Stomach (tissue), 9 donors: ENCODE data around the gene KRTAP10-3. TPM values are rescaled to one million over a fixed set of nuclear protein-coding genes. Genes with fewer than 3 reads are reported as not detected.
A peak's percentile ranks its signal among the peaks of the same experiment; 100 is the strongest.

ENCODE experiments used
- DNase-seq, 2 donors: peaks; one replicate each; pipeline versions ENCODE4 v3.0.0 to v3.0.0-alpha.2; 2013 to 2019
- H3K27ac ChIP-seq, 5 donors: fragments of 200-600 bp in 4 of 5; sonication (generic) in 4 of 5; one replicate each; pipeline ENCODE4 v1.5.1; 2013 to 2019; ENCODE audit warnings: mild to moderate bottlenecking in 1 of 5, moderate library complexity in 1 of 5
- H3K27me3 ChIP-seq, 3 donors: fragments of 200-600 bp; sonication (generic); one replicate each; pipeline ENCODE4 v1.5.1; 2017 to 2019; ENCODE audit warnings: mixed run types in 1 of 3
- H3K36me3 ChIP-seq, 4 donors: fragments of 200-600 bp; sonication (generic); 1 replicate in 3 of 4; 2 replicates in 1 of 4; pipeline ENCODE4 v1.5.1; 2016 to 2019
- H3K4me1 ChIP-seq, 4 donors: fragments of 200-600 bp; sonication (generic); one replicate each; pipeline ENCODE4 v1.5.1; 2016 to 2019
- H3K4me3 ChIP-seq, 4 donors: fragments of 200-600 bp; sonication (generic) in 3 of 4; one replicate each; pipeline ENCODE4 v1.5.1; 2016 to 2019; ENCODE audit warnings: mild to moderate bottlenecking in 1 of 4
- H3K9me3 ChIP-seq, 4 donors: fragments of 200-600 bp; sonication (generic); one replicate each; pipeline ENCODE4 v1.5.1; 2016 to 2019
- EP300 ChIP-seq: sonication (generic); formaldehyde crosslinking; IDR thresholded peaks from one replicate; pipeline ENCODE4 v1.6.1; 2017; ENCODE audit warnings: antibody characterized with exemption
- POLR2A ChIP-seq, 4 donors: fragments of 450-650 bp; IDR thresholded peaks; one replicate each; pipeline ENCODE4 v1.6.1; 2016; ENCODE audit warnings: antibody characterized with exemption in 4 of 4, control low read depth in 2 of 4, mild to moderate bottlenecking in 1 of 4, moderate library complexity in 1 of 4
- POLR2AphosphoS5 ChIP-seq, 3 donors: sonication (generic); formaldehyde crosslinking; IDR thresholded peaks; one replicate each; pipeline ENCODE4 v1.6.1; 2016; ENCODE audit warnings: antibody characterized with exemption in 3 of 3
- WGBS, 5 donors: extraction: QIAGEN DNeasy Blood & Tissue Kit in 3 of 5; methylation state at CpG; one replicate each; pipeline versions ENCODE4 v1.1.5 to v1.1.7; 2013 to 2018; 5-methylcytosine and 5-hydroxymethylcytosine counted together
- intact Hi-C: fragments of 100-400 bp; cut with DNase I; formaldehyde crosslinking; loops from one replicate; pipeline ENCODE4 v1.15.1; 2023; ENCODE audit warnings: low total_unique reads
- polyA plus RNA-seq, 3 donors: library from polyadenylated mRNA; stranded (reverse); fragments of 200-250 nt; gene quantifications; one replicate each; pipeline ENCODE4 v1.2.3, GENCODE V29; 2013
- total RNA-seq, 5 donors: library from RNA; depleted of rRNA; stranded (reverse); fragments of >200 nt; gene quantifications; one replicate each; pipeline versions ENCODE4 v1.1.0 to v1.2.3, GENCODE V29; 2014 to 2016
- TF ChIP-seq, protein P1 (sequence below), 7 experiments: fragments of 450-650 bp in 4 of 7; fragments of 200-600 bp in 3 of 7; sonication (generic) in 3 of 7; IDR thresholded peaks; one replicate each; pipeline ENCODE4 v1.5.1; 2016 to 2019; ENCODE audit warnings: antibody characterized with exemption in 7 of 7, control low read depth in 2 of 7, mild to moderate bottlenecking in 1 of 7
- donor health status: healthy with polysubstance abuse.
- donor health status: Bipolar disorder and iron deficiency.
- donor health status: healthy.

KRTAP10-3 gene
- total and polyA plus RNA-seq, 8 donors: not detected

DNA sequence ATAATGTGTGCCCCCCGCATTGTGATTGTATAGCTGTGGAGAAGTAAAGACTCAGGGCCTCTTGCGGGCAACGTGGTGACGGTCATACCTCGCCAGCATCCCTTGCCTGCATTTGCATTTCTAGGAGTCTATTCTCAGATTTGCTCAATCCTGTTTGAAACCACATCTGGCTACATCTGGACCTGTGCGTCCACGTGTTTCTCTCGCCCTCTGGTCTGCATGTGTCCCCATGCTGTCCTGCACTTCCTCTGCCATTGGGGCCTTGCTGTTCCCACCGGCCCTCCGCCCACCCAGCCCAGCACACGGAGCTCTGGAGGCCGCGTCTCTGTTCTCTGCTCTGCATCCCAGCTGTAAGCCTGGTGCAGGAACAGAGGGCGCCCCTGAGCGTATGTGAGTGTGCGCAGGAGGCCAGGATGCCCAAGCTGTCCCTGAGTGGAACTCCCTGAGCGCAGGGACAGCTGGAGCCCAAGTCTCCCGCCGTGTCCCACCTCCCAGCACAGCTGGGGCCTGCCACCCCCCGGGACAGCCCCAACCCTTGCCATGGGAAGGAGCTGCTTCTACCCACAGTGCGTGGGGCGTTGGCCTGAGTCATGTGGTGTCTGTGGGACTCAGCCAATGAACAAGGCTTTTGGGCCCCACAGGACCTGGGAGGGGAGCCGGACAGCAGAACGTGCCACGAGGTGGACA, 8.9 kb downstream of the KRTAP10-3 start:
- TF ChIP-seq EP300 (no peak), POLR2A (IDR thresholded peaks at IDR 0.05) (no peak), POLR2AphosphoS5 (IDR thresholded peaks at IDR 0.05) (no peak)
- TF ChIP-seq, protein P1, sequence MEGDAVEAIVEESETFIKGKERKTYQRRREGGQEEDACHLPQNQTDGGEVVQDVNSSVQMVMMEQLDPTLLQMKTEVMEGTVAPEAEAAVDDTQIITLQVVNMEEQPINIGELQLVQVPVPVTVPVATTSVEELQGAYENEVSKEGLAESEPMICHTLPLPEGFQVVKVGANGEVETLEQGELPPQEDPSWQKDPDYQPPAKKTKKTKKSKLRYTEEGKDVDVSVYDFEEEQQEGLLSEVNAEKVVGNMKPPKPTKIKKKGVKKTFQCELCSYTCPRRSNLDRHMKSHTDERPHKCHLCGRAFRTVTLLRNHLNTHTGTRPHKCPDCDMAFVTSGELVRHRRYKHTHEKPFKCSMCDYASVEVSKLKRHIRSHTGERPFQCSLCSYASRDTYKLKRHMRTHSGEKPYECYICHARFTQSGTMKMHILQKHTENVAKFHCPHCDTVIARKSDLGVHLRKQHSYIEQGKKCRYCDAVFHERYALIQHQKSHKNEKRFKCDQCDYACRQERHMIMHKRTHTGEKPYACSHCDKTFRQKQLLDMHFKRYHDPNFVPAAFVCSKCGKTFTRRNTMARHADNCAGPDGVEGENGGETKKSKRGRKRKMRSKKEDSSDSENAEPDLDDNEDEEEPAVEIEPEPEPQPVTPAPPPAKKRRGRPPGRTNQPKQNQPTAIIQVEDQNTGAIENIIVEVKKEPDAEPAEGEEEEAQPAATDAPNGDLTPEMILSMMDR (IDR thresholded peaks at IDR 0.05): no peak
- no peak for DNase-seq
- Histone ChIP-seq H3K27ac (no peak overlapping the region), H3K9me3 (peaks cover 0 to 15% (median 5%) of the 10 kb centered on the region in 4 donors), H3K27me3 (peaks cover 0 to 44% (median 5%) of the 10 kb centered on the region in 3 donors), H3K36me3 (no peaks in the 10 kb centered on the region), H3K4me3 (no peak overlapping the region), H3K4me1 (peaks cover 0 to 9% (median 9%) of the 10 kb centered on the region in 4 donors)
- intact Hi-C loops: no loop called here
- WGBS, 5 donors: 73 to 86% (median 78%) methylated on average over 17 to 25 of the region's 25 CpGs

- DNase-seq: peak in 1 of 2 donors; percentile 41
- no peak overlapping the region for H3K4me3 ChIP-seq
Measured at GRCh38 chr21:44548922-44549321, 9.7 kb downstream of the KRTAP10-3 start.

GRCh38 chr21:44548381-44548780, 10.2 kb downstream of the KRTAP10-3 start:
- TF ChIP-seq POLR2A (IDR thresholded peaks at IDR 0.05): no peak
- TF ChIP-seq, protein P1 (IDR thresholded peaks at IDR 0.05): no peak
- no peak for TF ChIP-seq POLR2AphosphoS5 (IDR thresholded peaks at IDR 0.05)
- TF ChIP-seq EP300: no peak
- DNase-seq: peak in 1 of 2 donors; percentile 21
- WGBS, 5 donors: 45 to 67% (median 55%) methylated on average over 13 of the region's 13 CpGs
- H3K27me3 ChIP-seq: peaks cover 0 to 44% (median 5%) of the 10 kb centered on the region in 3 donors
- no peak overlapping the region for H3K4me3 ChIP-seq
- H3K27ac ChIP-seq: no peak overlapping the region
- intact Hi-C loops: no loop called here
- peaks cover 0 to 17% (median 5%) of the 10 kb centered on the region in 4 donors for H3K9me3 ChIP-seq
- H3K36me3 ChIP-seq: no peaks in the 10 kb centered on the region
- H3K4me1 ChIP-seq: peaks cover 0 to 9% (median 9%) of the 10 kb centered on the region in 4 donors

More at GRCh38 chr21:44548922-44549321, 9.7 kb downstream of the KRTAP10-3 start:
- no peaks in the 10 kb centered on the region for H3K36me3 ChIP-seq
- H3K27ac ChIP-seq: no peak overlapping the region
- peaks cover 0 to 44% (median 5%) of the 10 kb centered on the region in 3 donors for H3K27me3 ChIP-seq
- TF ChIP-seq, protein P1 (IDR thresholded peaks at IDR 0.05): no peak
- no peak for TF ChIP-seq EP300
- TF ChIP-seq POLR2A (IDR thresholded peaks at IDR 0.05): no peak
- TF ChIP-seq POLR2AphosphoS5 (IDR thresholded peaks at IDR 0.05): no peak
- peaks cover 0 to 9% (median 9%) of the 10 kb centered on the region in 4 donors for H3K4me1 ChIP-seq
- intact Hi-C loops: no loop called here
- H3K9me3 ChIP-seq: peaks cover 0 to 13% (median 6%) of the 10 kb centered on the region in 4 donors
- 16 to 26% (median 23%) methylated on average over 14 of the region's 14 CpGs for WGBS, 5 donors

DNA sequence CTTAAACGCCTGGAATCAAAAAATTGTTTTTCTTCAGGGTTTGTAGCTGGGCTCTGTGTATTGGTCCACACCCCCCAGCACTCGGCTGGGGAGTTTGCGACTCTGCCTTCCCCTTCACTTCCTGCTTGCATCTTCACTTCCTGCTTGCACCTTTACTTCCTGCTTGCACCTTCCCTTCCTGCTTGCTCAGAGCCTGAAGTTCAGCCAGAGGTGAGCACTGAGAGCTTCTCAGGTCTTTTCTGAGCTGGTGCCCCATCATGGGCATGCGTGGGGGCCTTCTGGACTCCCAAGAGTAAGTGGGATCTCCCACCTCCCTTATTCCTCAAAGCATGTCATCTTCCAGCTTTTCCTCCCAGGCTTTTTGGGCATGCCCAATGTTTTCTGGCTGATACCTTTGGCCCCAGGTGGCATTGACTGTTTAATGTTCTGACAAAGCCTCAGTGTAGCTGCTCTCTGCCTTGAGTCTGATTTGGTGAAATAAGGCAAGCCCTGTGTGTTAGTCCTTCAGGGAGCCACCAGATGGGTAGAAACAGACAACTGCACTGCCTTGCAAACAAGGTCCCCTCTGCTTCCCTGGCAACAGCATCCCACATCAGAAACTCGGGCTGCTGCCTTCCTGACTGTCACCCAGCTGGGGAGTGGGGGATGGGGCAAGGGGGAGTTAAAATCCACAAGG, 10.8 kb downstream of the KRTAP10-3 start:
- intact Hi-C loops: no loop called here
- peak in 1 of 2 donors; percentile 21 for DNase-seq
- Histone ChIP-seq H3K4me1 (peaks cover 0 to 9% (median 9%) of the 10 kb centered on the region in 4 donors), H3K9me3 (peaks cover 0 to 23% (median 6%) of the 10 kb centered on the region in 4 donors), H3K27ac (no peak overlapping the region), H3K4me3 (no peak overlapping the region), H3K36me3 (no peaks in the 10 kb centered on the region), H3K27me3 (peaks cover 0 to 44% (median 5%) of the 10 kb centered on the region in 3 donors)
- TF ChIP-seq EP300 (no peak), POLR2AphosphoS5 (IDR thresholded peaks at IDR 0.05) (no peak), POLR2A (IDR thresholded peaks at IDR 0.05) (no peak)
- TF ChIP-seq, protein P1 (IDR thresholded peaks at IDR 0.05): no peak
- 48 to 60% (median 52%) methylated on average over 5 of the region's 5 CpGs for WGBS, 5 donors
